Measurements from ENCODE around the gene UROD. TPM values are rescaled to one million over a fixed set of nuclear protein-coding genes. Genes with fewer than 3 reads are reported as not detected.

The UROD gene
- total RNA-seq (10 to 100 TPM; 41.5 to 70.4 (median 65.4) TPM), polyA plus RNA-seq (10 to 100 TPM; 69.8 to 90.9 (median 80.0) TPM)
- long read RNA-seq, donor 1, transcript UROD-210 (2 exons, 524 nt): minor isoform, 22 of 83 reads
- long read RNA-seq, donor 1, transcript UROD-201 (10 exons, 1,300 nt): major isoform, 46 of 83 reads
- long read RNA-seq, donor 1, partial matches to known transcripts: 12 of 83 reads
- long read RNA-seq, donor 1, other reads (novel, unspliced or antisense): 0 of 83 reads
- long read RNA-seq, donor 2, transcript UROD-210 (2 exons, 524 nt): major isoform, 75 of 172 reads
- long read RNA-seq, donor 2, transcript UROD-212 (4 exons, 934 nt): minor isoform, 5 of 172 reads
- long read RNA-seq, donor 2, transcript UROD-201 (10 exons, 1,300 nt): minor isoform, 51 of 172 reads
- long read RNA-seq, donor 2, partial matches to known transcripts: 32 of 172 reads
- long read RNA-seq, donor 2, other reads (novel, unspliced or antisense): 6 of 172 reads

GRCh38 chr1:45011837-45012638, at the start of gene UROD:
UROD (plus strand) TSS chr1:45012254; CDS start chr1:45012266, 12 bp downstream.
- Histone ChIP-seq H3K27ac (peak within 1 kb of the TSS; percentile 67 to 92 (median 86)), H3K36me3 (peaks cover 2 to 61% (median 26%) of the 10 kb centered on the region in 6 donors), H3K27me3 (replicated peaks in 1 of 7) (no peaks in the 10 kb centered on the region), H3K4me3 (peak within 1 kb of the TSS; percentile 90 to 100 (median 100)), H3K9me3 (no peaks in the 10 kb centered on the region), H3K4me1 (peaks cover 30 to 63% (median 55%) of the 10 kb centered on the region in 6 donors)
- DNase-seq: peak; percentile 95
- TF ChIP-seq POLR2AphosphoS5 (IDR thresholded peaks at IDR 0.05) (peak; percentile 42 to 84 (median 83)), POLR2A (IDR thresholded peaks at IDR 0.05) (no peak)
- TF ChIP-seq, protein P1, sequence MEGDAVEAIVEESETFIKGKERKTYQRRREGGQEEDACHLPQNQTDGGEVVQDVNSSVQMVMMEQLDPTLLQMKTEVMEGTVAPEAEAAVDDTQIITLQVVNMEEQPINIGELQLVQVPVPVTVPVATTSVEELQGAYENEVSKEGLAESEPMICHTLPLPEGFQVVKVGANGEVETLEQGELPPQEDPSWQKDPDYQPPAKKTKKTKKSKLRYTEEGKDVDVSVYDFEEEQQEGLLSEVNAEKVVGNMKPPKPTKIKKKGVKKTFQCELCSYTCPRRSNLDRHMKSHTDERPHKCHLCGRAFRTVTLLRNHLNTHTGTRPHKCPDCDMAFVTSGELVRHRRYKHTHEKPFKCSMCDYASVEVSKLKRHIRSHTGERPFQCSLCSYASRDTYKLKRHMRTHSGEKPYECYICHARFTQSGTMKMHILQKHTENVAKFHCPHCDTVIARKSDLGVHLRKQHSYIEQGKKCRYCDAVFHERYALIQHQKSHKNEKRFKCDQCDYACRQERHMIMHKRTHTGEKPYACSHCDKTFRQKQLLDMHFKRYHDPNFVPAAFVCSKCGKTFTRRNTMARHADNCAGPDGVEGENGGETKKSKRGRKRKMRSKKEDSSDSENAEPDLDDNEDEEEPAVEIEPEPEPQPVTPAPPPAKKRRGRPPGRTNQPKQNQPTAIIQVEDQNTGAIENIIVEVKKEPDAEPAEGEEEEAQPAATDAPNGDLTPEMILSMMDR (IDR thresholded peaks at IDR 0.05 in 8 of 11, conservative IDR thresholded peaks at IDR 0.05 in 3 of 11): peak in 3 of 11 experiments; percentile 9 to 46 (median 28)
- intact Hi-C loops (cut with DNase I; ENCODE audit: low total_unique reads): loop anchor here (5.0 kb wide), 1 partner anchor 480 kb away; the partner anchor contains the start of gene TESK2
- 0 to 2% (median 0%) methylated on average over 16 to 21 of the region's 21 CpGs for WGBS, 5 donors

DNA sequence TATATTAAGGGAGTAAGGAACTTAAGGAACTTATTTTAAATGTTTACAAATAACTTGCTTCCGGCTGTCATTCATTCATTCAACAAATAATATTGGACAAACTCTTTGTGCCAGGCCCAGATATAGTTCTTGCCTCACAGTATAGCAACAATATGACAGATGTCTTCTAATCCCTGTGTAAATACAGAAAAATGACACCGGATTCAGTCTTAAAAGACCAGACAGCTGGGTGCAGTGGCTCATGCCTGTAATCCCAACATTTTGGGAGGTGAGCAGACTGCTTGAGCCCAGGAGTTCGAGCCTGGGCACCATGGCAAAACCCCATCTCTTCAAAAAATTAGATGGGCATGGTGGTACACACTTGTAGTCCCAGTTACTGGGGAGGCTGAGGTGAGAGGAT, 49.3 kb upstream of the UROD start:
- TF ChIP-seq, protein P1 (IDR thresholded peaks at IDR 0.05 in 8 of 11, conservative IDR thresholded peaks at IDR 0.05 in 3 of 11): no peak
- TF ChIP-seq POLR2AphosphoS5 (IDR thresholded peaks at IDR 0.05) (no peak), POLR2A (IDR thresholded peaks at IDR 0.05) (no peak)
- Histone ChIP-seq H3K27ac (no peak overlapping the region), H3K27me3 (replicated peaks in 1 of 7) (no peaks in the 10 kb centered on the region), H3K4me1 (peaks cover 0 to 2% (median 0%) of the 10 kb centered on the region in 6 donors), H3K4me3 (no peak overlapping the region), H3K9me3 (no peaks in the 10 kb centered on the region), H3K36me3 (peaks cover 0 to 26% (median 14%) of the 10 kb centered on the region in 6 donors)
- intact Hi-C loops (cut with DNase I; ENCODE audit: low total_unique reads): no loop called here
- DNase-seq: no peak
- whole genome bisulfite sequencing, 5 donors: 93 to 97% (median 95%) methylated on average over 3 of the region's 3 CpGs

GRCh38 chr1:44964396-44964795, 47.7 kb upstream of the UROD start:
- Histone ChIP-seq H3K36me3 (peaks cover 0 to 22% (median 3%) of the 10 kb centered on the region in 6 donors), H3K9me3 (no peaks in the 10 kb centered on the region), H3K27me3 (replicated peaks in 1 of 7) (no peaks in the 10 kb centered on the region), H3K4me1 (peaks cover 0 to 6% (median 0%) of the 10 kb centered on the region in 6 donors), H3K4me3 (no peak overlapping the region), H3K27ac (no peak overlapping the region)
- WGBS, 5 donors: 77 to 96% (median 84%) methylated on average over 1 of the region's 1 CpG
- no peak for DNase-seq
- TF ChIP-seq POLR2AphosphoS5 (IDR thresholded peaks at IDR 0.05) (no peak), POLR2A (IDR thresholded peaks at IDR 0.05) (no peak)
- TF ChIP-seq, protein P1 (IDR thresholded peaks at IDR 0.05 in 8 of 11, conservative IDR thresholded peaks at IDR 0.05 in 3 of 11): no peak
- intact Hi-C loops (cut with DNase I; ENCODE audit: low total_unique reads): no loop called here

Measured in spleen (tissue), 13 donors.